GM21825 (cell line): ENCODE data around the gene CSHL1.
"Not testable (repeated sequence)": the region's sequence is repeated elsewhere in the genome, so short reads cannot be mapped to it uniquely, and the experiment has no call there.

Experiments
- ATAC-seq: cut with Tn5 transposase; IDR thresholded peaks from one replicate; pipeline ENCODE4 v1.9.1; 2021; ENCODE audit warnings: mild to moderate bottlenecking, moderate library complexity; ENCODE audit not compliant: unreplicated experiment

Gene CSHL1

DNA sequence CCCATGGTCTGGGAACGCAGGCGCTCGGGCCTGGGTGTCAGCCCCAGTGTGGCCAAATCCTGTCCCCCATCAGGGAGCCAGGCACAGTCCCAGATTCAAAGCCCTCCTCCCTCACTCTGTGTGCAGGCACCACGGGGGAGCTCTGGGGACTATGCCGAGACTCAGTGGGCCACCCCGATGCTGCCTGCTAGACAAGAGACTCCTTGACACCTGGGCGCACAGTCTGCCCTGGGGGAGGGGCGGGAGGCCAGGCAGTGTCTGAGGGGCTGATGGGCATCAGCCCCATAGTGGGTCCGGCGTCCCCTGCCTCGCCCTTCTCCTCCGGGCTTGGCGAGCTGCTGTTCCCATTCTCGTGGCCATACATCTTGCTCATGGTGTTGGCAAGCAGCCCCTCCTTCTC lies 29.5 kb upstream of the CSHL1 start:
- ATAC-seq: no peak

DNA sequence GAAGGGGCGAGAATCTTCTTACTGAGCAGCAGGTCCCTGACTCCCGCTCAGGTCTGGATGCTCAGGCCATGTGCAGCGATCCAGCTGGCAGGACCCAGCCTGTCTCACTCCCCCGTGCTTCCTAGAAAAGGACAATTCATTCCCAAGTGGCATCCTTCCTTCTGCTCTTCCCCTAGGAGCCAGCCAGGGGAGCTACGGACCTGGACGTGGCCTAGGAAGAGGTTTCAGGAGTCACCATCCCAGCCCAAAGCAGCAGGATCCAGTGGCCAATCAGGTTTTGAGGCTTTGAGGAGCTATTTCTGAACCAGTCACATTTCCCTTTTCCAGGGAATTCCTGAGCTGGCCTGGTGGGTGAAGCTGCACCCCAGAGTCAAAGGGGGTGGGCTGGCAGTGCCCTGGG lies 28.8 kb upstream of the CSHL1 start:
- no peak for ATAC-seq

DNA sequence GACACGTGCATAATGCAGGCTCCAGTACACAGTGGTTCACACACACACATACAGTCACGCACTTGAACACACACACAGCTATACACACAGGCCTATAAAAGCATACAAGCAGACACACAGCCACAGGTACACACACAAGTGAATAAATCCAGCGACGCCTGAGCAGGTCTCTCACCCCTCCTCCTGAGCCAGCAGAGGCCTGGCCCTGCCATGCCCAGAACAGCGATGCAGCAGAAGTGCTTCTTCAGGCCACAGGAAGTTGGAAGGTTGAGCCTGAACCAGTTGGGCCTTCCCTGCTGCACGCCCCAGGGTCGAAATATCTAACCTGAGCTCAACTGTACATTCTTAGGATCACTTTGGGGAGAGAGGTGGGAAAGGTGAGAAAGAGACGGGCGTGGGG lies 28.3 kb upstream of the CSHL1 start:
- no peak for ATAC-seq

DNA sequence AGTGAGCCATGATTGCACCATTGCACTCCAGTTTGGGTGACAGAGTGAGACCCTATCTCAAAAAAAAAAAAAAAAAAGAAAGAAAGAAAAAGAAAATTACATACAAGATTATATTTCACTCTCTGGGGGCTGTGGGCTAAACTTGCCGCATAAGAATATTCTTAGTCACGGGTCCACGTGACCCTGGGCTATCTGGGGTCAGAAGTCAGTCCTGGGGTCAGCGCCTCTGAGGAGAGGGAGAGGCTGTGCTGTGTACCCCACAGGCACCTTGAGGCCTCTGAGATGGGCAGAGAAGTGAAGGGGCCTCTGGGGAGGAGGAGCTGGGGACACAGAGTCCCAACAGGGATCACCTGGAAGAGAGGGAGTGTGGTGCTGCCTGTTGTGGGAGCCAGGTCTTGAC lies 26.9 kb upstream of the CSHL1 start:
- ATAC-seq: no peak

DNA sequence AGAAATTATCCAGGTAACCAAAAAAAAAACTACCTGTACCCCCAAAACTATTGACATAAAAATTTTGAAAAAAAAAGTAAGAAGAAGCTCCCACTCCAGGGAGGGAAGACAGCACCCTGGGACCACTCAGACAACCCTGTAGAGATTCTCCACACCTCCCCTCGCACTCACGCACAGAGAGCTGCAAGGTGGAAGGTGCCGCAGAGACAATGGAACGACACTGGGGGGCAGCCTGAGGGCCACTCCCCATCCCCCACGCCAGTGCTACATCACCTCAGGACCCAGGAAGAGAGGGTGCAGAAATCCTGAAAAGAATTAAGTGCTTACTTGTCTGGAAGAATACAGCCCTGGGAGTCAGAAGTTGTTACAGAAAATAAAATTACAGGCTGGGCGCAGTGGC lies 26.3 kb upstream of the CSHL1 start:
- ATAC-seq: no peak

DNA sequence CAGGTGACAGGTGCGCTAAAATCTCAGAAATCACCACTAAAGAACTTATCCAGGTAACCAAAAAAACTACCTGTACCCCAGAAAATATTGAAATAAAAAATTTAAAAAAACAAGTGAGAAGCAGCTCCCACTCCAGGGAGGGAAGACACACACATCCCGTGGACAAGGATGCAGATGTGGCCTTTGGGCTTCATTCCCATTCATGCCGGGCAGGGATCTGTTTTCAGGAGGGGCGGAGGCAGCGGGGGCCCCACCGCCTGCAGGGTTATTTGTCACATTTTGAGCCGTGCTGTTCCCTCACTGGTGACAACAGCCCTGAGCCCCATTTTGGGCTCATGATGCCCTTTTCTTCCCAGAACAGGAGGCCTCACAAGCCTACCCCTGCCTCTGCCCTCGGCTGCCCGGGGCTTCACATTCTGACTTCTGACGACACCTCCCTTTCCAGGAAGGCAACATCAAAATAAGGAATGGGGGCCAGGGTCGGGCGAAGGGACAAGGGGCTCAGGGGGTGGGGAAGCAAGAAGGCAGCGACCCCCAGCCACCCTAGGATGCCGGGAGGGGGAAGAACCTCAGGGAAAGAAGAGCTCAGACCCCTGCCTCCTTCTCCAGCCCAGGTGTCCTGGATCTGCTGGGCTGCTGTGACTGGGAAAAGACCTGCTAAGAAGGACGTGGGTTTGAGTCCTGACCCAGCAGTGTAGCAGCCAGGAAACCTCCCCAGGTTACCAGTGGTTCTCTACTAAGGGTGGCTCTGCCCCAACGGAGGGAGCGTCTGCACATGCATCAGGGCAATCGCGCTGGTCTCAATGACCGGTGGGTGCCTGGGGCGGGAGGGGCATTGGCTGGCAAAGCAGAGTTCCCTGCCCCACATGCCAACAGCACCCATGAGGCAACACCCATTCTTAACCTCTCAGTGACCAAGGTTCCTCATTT lies 23.4 kb upstream of the CSHL1 start:
- no peak for ATAC-seq

DNA sequence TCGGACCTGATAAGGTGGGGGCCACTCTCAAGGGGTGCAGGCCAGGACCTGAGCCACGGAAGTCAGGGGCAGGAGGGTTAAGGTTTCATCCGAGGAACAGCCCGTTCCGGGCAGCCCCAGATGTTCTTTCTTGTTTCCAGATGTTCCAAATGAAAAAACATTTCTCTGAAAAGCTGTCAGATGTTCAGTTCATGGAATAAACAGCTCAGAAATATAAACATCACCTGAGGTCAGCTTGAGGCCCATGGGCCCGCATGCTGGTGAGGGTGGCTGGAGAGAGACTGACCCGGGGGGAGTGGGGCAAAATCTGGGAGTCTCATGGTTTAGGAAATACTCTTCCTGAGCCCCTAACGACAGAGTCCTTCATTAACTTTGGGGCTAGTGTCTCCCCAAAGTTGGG lies 22.5 kb upstream of the CSHL1 start:
- ATAC-seq: no peak

DNA sequence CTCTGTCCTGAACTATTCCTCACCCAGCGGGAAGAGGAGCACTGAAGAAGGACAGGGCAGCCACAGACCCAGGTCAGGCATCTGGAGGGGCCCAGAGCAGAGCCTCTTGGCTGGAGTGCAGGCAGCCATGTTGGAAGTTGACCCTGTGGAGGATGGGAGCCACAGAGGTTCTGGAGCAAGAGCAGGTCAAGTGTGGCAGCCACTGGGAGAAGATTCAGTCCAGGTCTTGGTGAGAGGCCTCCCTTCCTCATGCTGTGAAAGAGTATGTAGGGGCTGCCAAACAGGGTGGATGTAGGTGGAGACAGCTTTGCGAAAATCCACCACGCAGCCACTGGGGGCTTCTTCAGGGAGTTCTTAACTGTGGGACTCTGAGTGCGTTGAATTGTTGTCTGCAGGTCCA lies 21.7 kb upstream of the CSHL1 start:
- ATAC-seq: no peak

DNA sequence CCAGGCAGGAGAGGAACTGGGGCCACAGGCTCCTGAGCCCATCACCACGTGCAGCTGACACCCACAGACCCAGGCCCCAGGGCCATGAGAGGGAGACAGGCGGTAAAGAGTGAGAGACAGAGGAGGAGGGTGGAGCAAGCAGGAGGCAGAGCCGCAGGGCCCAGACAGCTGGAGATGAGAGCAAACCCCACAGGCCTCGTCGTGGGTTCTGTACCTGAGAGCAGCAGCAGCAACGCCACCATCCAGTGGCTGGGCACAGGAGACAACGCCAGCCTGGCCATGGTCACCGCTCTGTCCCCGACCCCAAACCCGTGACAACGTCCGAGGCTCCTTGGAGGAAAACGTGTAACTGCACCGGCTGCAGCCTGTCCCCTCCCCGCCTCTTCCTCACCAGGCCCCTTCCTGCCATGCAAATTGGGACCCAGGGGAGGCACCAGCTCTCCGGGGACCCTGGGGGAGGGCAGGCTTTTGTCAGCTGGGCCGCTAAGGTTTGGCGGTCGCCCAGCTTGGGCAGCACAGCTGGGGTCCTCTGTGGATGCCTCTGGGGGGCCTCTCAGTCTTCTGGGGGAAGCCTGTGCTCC lies 21.0 kb upstream of the CSHL1 start, which contains the start of gene CD79B:
CD79B (minus strand) TSS at position 351 of the 581 bp plus-strand sequence; CDS start at position 281, 70 bp downstream.
- peak; percentile 80 for ATAC-seq

DNA sequence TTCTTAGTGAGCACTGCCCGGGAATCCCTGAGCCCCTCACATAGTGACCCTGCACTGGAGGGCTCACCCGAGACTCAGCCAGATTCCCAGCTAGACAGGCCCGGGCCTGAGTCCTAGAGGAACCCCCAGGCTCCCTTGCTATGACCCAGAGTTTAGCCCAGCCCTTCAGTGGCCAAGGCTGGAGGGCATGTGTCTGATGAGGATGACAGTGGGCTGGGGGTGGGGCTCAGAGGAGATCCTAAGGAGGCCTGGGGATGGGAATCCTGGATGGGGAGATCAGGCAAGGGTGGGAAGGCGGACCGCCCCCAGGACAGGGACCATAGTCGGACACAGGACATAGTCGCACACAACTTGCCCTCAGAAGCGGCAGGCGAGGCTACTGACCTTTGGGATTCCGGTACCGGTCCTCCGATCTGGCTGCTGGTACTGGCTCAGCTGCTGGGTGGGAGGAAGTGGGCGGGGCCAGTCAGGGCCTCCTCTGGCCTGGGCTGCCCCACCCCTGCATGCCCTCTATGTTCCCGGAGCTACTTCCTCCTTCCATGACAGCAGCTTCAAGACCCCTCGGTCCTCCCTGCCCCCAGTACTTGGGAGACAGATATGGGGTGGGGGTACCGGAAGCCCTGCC lies 20.0 kb upstream of the CSHL1 start:
- ATAC-seq: peak; percentile 34

DNA sequence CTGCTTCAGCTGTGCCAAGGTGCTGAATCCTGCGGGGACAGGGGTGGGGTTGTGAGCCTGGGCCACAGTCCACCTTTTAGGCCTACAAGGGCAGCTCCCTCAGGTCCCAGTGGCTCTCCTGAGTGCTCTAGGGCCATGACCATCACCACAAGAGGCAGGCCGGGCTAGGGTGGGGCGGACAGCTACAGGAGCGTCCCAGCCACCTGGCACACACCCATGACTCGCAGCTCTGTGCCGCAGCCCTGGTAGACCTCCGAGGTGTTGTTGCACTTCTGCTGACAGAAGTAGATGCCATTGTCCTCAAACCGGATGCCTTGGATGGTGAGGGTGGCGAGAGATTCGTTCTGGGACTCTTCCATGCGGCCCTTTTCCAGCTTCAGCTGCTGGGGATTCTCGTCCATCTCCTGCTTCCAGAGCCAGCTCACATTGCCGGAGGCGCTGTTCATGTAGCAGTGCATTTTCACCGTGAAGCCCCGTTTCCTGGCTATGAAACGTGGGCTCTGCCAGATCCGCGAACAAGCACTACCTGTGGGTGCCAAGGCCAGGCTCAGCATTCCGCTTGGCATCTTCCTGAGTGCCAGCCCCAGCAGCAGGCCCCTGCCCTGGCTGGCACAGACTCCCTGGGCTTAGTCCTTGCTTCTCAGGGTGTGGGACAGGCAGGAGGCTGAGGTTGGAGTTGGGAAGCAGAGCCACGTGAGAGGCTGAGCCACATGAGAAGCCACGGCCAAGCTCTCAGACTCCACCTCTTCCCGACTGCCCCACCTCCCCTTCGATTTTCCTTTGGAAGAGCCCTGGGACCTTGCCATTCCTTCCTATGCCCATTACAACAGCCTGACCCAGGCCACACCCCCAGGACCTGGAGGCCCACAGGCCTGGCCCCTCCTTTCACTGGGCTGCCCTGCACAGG lies 19.1 kb upstream of the CSHL1 start:
- ATAC-seq: no peak

DNA sequence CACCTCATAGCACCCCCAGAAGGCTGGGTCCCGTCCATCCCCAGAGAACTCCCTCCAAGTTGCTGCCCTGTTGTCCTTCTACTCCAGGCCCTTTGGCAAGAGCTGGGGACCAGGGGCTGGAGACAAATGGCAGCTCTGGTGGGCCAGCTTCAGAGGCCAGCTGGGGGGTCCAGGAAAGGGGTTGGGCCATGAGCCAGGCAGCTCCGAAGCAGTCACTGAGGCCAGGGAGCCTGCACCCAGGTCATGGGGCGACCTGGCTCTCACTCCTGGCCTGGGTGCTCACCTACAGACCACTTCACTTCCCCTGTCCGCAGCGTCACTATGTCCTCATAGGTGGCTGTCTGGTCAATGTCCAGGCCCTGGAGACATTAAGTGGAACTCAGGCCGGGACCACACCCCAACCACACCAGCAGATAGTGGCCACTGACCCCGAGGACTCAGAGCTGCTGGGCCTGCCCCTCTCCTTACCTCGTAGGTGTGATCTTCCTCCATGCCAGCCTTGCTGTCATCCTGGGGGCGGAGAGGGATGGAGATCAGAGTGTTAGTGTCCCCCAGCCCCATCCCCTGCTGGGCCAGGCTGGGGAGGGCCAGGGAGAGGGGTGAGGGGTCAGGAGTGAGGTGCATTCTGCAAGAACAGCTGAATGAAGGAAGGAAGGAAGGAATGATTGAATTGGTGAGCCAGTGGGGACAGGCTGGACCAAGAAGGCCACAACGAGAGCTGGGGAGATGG lies 18.1 kb upstream of the CSHL1 start:
- ATAC-seq: no peak

DNA sequence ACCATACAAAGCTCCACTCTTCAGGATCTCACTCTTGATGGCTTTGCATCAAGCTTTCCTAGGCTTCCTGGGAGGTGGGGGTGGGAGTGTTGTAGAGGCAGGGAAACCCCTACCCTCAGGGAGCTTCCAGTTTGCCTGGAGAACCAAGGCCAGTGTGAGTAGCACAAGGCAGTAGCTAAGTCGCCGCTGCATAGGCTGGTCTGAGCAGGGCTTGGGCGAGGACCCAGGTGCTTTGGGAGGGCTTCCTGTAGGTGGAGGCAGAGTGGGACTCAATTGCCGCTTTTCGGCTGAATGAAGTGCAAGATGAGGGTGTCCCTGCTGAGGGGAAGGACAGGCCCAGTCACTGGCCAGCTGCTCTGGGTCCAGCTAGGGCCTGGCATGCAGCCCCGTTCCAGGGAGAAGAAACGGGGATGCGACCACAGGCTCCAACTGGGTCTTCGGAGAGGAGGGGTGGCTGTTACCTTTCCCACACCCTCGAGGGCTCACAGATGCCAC lies 17.2 kb upstream of the CSHL1 start:
- ATAC-seq: no peak

DNA sequence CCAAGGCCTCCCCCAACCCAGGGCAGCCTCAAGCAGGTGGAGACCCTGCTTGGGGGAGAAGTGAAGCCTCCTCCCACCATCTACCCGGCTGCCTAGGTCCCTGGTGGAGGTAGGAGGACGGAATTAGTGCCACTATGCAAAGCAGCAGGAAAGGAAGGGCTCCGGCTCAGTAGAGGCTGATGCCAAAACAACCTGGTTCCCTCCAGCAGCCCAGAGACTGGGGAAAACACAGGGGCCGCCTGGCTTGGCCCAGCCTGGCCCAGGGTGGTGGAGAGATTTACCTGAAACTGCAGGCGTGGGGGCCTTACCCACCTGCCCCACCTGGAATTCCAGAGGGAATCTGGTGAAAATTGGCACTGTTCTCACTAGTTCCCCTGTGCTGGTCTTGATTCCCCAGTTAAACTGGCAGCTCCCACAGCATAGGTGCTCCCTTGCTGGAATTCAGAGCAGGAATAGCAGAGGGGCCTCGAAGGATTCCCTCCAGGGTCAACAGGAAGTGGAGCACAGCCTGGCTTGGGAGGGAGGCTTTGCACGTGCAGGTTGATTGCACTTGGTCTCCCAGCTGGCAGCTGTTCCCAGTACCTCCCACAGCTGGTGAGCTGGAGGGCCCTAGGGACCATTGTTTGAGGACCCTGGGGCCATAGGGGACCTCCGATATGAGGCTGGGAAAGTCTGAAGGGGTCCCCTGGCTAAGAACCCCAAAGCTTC lies 16.6 kb upstream of the CSHL1 start:
- no peak for ATAC-seq

DNA sequence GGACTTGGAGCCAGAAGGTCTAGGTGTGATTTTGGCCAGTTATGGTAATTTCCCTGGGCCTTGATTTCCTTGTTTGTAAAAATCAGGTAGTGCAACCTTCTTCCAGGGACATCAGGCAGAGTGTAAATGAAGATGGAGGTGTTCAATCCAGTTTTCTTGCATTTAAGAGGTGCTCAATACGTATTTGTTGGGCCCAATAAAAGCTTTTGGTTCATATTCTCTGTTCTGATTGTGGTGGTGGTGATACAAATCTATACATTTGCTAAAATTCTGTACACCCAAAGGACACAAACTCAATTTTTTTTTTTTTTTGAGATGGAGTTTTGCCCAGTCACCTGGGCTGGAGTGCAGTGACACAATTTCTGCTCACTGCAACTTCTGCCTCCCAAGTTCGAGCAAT lies 15.1 kb upstream of the CSHL1 start:
- no peak for ATAC-seq

DNA sequence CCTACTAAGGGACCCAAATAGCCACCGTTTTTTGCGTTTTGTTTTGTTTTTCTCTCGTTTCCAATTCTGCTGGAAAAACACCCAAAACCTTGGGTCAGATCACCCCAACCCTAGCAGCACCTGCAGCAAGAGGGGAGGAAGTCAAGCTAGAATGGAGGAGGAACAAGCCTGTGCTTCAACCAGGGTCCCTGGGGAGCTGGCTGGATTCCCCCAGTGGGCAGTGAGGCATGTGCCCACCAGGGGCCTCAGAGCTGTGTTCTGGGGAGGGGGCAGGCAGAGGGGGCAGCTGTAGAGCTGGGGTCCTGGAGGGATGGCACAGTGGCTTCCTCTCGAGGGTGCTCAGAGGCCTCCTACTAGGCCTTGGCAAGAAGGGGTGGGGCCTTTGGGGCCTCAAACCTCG lies 14.6 kb upstream of the CSHL1 start:
- ATAC-seq: no peak

DNA sequence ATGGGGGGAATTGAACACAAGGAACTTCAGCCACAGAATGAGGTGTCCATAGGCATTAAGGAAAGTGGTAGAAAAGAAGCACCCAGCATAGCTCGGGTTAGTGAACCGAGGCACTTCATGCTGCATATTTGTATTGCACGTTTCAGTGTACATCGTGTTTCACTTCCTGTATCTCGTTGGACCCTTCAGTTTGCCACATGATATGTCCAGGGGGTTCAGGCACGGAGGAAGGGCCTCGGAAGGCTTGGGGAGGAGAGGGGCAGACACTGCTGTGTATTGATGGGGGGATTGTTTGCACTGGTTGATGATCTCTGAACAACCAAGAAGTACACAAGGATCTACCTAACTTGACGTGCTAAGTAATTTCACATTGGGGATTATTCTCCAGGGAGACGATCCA lies 11.3 kb upstream of the CSHL1 start:
- not testable (repeated sequence) for ATAC-seq

DNA sequence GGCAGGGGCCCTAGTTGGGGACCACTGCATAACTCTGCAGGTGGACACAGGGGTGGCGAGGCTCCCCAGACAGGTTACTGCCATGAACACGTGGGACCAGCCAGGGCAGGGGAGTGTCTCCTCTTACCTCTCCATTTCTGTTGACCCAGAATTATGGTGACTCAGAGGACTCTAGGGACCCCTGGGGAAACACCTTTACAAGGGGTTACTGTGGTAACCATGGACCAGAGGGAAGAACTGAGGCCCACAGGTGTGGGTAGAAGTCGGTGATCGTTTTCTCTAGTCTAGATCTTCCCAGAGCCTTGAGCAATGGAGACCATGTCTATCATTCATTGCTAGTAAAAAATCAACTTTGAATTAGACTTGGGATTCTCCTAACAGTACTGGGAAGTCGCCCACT lies 9.7 kb upstream of the CSHL1 start:
- not testable (repeated sequence) for ATAC-seq

DNA sequence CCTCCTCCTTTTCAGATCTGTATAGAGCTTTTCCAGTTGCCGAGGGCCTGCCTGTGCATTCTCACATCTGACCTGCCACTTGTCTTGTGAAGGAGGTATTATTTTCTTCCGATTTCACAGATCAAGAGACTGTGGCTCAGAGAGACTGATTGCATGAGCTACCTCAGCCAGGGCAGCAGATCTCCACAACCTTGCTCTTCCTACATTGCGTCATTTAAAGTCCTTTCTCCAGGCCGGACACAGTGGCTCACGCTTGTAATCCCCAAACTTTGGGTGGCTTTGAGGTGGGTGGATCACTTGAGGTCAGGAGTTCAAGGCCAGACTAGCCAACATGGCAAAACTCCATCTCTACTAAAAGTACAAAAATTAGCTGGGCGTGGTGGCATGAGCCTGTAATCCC lies 9.0 kb upstream of the CSHL1 start:
- not testable (repeated sequence) for ATAC-seq
